GM18517 (cell line): ENCODE results near the gene IWS1.
"Not testable (repeated sequence)": the region's sequence is repeated elsewhere in the genome, so short reads cannot be mapped to it uniquely, and the experiment has no call there.

Experiments
- ATAC-seq: cut with Tn5 transposase; IDR thresholded peaks from one replicate; pipeline ENCODE4 v1.9.1; 2021; ENCODE audit warnings: mild to moderate bottlenecking, moderate library complexity; ENCODE audit not compliant: unreplicated experiment

Gene IWS1

DNA sequence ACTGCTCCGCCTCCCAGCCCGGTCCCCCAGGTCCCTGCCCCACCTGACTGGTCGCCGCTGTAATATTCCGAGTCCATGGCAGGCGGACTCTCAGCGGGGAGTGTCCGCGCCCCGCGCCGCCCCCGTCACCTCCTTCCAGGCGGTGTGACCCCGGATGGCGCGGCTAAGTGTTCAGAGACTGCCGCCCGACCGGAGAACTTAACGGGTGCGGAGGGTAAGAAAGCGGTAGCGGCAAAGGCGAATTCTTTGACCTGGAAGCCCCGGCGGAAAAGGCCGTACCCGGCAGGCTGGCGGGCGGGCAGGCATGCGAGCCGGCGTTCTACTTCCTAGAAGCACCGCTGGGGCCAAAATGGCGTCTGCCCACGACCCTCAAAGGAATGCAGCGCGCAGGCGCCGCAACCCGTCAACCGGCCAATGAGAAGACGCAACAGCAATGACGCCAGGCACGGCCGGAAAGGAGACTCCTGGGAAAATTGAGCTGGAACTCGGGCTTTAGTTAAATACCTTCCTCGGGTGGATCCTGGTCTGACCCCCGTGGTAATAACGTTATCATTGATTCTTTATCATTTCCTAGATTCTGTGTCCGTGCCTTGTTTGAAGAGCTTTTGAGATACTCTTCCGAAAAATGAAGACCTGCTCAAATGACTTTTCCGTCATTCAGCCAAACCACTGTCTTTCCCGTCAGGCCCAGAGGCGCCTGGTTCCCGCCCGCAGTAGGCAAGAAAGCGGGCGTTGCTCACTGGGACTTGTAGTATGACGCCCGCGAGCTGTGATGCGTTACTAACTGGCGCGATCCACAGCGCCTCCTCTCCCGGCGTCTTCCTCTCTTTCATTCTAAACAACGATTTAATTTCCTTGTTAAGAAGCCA is at the start of gene IWS1:
IWS1 (minus strand) TSS at position 358 of the 869 bp plus-strand sequence; CDS start at position 77, 281 bp downstream.
- ATAC-seq: peak; percentile 91

DNA sequence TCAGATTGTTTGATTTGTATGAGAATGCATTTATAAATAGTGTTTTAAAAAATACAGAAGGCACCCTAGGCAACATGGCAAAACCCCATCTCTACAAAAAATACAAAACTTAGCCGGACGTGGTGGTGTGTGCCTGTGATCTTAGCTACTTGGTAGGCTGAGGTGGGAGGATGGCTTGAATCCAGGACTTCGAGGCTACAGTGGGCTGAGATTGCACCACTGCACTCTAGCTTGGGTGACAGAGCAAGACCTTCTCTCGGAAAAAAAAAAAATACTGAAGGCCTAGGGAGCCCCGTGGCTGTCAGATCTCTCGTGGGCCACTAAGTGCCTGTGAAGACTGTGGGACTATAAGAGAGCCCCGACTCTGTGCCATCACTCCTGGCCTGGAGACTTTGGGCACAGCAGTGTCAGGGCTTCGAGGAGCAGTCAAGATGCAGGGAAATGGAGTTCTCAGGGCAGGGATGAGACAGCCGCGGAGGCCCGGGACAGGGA is 49.7 kb upstream of the IWS1 start:
- ATAC-seq: no peak

DNA sequence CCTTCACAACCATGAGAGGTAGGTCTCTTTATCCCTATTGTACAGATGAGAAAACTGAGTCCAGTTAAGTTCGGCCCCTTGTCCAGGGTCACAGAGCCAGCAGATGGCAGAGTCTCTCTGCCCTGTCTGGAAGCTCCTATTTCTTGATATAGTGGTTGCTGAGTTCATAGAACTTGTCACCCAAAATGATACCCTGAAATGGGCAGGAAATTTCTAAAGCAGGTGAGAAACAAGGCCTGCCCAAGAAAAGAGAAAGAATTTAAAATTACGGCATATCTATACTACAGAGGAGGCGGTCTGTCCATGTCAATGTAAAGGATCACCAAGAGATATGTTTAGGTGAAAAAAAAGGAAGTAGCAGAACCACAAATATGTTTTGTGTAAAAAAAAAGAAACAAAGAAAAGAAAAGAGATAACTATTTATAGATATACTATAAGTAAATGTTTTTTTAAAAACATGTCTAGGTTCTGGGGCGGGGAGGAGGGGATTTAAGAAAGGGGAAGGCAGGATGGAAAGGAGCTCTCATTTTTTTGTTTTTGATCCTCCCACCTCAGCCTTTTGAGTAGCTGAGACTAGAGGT is 49.0 kb upstream of the IWS1 start:
- no peak for ATAC-seq

DNA sequence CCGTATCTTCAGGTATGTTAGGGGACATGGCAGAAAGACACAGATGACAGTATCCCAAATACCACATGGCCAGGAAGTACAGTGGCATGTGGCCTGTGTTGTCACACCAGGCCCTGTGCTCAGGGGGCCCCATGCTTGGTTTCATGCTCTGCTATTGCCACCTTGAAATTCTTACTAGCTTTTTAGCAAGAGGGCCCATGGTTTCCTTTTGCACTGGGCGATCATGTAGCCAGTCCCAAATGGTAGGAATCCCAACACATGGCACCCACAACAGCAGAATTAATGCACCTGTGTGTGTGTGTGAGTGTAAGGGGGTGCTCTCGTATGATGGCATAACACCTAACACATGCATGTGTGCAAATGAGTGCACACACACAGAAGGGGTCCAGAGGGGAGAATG is 48.4 kb upstream of the IWS1 start:
- no peak for ATAC-seq

DNA sequence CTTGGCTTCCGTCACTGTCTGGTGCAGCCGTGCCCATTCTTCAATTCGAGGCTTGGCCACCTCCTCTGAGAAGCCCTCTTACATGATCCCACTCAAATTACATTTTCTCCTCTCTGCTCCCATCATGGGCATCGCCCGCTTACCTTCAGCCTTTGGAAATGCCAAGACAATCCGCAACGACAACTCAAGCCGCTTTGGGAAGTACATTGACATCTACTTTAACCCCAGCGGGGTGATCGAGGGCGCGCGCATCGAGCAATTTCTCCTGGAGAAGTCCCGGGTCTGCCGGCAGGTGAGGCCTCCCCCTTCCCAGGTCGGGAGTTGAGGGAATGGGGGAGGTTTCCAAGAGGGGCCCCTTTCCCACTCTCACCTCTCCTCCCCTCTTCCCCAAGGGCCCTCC is 47.5 kb upstream of the IWS1 start:
- ATAC-seq: no peak

DNA sequence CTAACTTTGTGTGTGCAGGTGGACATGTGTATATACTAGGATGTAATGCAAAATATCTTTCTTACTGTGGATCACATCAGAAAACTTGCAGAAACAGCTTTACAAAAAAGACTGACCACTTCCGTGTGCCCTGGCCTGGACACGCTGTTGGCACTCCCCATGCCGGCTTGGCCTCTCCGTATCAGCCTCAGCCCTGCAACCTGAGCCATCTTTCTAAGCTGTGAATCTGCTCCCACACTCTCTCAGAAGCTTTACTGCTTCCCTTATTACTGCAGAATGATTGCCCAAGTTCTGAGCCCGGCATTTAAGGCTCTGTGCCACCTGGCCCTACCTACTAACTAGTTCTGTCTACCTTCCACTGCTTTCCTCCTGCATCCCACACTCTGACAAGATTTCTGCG is 47.0 kb upstream of the IWS1 start:
- no peak for ATAC-seq

DNA sequence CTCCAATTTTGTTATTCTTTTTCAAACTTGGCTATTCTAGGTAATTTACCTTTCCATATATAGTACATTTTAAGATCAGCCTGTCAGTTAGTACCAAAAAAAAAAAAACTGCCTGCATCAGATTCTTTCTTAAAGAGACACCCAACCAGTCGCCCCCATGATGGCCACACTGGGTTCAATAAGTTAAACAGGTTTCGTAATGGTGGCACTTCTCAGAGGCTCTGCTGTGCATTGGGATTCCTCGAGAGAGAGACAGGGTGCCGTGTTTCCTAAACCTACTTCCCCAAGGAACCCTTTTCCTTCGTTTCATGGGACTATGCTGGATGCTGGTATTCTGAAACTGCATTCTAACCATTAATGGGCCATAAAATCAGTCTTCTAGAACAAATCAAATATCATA is 46.6 kb upstream of the IWS1 start:
- no peak for ATAC-seq

DNA sequence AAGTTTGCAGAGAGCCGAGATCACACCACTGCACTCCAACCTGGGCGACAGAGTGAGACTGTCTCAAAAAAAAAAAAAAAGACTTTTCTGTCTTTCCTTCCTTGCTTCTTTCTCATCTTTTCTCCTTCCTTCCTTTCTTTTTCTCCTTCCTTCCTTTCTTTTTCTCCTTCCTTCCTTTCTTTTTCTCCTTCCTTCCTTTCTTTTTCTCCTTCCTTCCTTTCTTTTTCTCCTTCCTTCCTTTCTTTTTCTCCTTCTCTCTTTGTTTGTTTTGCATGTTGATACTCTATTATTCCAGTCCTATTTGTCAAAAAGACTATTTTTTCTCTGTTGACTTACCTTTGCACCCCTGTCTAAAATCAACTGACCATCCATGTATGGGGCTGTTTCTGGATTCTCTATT is 46.1 kb upstream of the IWS1 start:
- not testable (repeated sequence) for ATAC-seq

DNA sequence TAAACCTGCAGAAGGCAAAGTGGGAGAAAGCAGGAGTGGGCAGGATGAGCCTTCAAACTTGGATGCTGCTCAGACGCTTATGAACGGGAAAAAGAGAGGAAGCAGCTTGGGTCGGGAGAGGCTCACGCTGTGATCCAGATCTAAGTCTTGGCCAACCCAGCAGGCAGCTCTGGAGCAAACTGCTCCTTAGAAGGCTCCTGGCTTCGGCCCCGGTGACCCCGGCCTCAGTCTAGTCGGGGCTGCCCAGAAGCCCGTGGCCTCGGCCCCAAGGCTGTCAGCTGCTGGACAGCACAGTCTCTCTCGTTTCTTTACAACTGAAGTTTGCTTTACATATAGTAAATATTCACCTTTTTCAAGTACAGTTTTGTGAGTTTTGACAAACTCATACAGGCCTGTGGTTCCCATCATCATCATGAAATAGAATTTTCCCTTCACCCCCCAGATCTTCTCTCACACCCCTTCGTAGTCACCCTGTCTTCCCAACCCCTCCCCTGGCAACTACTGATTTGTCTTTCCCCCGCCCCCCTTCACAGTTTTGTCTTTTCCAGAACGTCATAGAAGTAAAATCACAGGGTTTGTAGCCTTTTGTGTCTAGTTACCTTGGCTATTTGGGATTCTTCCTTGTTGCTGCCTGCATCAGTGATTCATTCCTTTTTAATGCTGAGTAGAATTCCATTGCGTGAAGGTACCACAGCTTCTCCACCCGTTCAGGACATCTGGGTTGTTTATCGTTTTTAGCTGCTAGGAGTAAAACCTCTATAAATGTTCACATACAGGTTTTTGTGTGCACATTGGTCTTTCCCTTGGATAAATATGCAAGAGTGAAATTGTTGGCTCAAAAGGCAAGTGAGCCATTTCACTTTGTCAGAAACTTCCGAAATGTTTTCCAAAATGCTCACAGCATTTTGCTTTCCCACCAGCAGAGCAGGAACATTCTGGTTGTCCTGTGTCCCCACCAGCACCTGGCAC is 44.3 kb upstream of the IWS1 start:
- no peak for ATAC-seq

DNA sequence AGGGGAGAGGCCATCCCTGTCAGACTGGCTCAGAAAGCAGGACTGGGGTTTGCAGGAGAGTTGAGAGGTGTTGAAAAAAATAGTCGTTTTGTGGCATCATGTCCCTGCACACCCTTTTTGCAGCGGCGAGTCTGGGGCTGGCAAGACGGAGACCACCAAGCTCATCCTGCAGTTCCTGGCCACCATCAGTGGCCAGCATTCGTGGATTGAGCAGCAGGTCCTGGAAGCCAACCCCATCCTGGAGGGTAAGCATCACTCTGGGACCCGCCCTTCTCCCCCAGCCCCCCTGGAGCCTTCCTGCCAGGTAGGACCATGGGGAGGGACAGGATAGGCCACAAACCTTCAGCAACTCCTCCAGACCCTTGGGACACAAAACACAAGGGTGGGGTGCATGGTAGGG is 43.4 kb upstream of the IWS1 start:
- ATAC-seq: no peak

DNA sequence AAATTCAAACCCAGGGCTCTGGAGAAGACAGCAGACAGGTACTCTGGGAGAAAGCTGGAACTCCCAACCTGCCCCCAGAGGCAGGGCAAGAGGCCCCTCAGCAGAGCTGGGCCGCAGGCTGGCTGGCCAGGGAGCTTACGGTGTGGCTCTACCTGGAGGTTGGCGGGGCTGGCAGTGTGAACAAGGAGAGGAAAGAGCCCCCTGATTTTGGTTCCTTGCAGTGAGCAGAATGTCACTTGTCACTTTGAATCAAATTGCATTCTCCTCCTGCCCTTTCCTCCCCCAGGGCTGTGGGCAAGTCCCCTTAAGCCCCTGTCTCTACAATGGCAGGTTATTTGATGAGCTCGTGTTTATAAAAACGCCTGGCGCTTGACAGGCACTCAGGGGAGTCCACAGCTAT is 41.8 kb upstream of the IWS1 start:
- ATAC-seq: no peak

DNA sequence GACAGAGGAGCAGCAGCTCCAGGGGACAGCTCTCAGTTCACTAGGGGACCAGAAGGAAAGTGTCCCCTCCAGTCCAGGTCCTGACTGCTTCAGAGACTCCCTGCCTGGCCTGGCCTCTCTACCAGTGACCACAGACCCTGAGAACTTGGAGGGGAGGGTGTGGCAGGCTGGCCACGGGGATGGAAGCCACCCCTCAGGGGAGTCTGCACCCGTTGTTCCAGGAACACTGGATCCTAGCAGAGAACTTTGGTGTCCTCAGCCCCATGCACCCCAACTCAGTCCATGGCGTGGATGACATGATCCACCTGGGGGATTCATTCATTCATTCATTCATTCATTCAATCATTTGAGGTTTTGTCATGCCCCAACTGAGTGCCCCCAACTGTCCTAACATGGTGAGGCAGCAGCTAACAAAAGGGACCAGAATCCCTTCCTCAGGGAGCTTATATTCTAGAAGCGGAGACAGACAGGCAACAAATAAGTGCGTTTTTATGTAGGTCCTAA is 41.1 kb upstream of the IWS1 start:
- ATAC-seq: no peak

DNA sequence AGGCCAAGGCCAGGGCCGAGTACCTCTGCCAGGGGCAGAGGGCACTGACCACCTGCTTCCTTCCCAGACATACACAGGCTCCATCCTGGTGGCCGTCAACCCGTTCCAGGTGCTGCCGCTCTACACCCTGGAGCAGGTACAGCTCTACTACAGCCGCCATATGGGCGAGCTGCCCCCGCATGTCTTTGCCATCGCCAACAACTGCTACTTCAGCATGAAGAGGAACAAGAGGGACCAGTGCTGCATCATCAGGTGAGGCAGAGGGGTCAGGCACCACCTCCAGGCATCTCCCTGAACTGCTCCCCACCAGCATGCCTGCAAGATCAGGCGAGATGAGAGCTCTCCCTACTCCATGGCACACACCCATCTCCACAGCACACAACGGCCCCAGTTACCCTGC is 40.3 kb upstream of the IWS1 start:
- no peak for ATAC-seq

DNA sequence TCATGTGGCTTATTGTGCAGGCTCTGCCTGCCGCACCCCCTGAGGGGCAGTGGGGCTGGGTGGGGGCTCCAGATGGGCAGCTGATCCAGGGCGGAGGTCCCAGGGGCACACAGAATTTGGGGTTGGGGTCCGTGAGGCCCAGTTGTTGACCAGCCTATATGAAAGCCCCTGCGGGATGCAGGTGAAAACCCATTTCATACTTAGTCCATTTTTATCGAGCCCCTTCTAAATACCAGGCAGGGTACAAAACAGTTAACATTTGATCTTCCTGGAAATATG is 39.8 kb upstream of the IWS1 start:
- ATAC-seq: no peak

DNA sequence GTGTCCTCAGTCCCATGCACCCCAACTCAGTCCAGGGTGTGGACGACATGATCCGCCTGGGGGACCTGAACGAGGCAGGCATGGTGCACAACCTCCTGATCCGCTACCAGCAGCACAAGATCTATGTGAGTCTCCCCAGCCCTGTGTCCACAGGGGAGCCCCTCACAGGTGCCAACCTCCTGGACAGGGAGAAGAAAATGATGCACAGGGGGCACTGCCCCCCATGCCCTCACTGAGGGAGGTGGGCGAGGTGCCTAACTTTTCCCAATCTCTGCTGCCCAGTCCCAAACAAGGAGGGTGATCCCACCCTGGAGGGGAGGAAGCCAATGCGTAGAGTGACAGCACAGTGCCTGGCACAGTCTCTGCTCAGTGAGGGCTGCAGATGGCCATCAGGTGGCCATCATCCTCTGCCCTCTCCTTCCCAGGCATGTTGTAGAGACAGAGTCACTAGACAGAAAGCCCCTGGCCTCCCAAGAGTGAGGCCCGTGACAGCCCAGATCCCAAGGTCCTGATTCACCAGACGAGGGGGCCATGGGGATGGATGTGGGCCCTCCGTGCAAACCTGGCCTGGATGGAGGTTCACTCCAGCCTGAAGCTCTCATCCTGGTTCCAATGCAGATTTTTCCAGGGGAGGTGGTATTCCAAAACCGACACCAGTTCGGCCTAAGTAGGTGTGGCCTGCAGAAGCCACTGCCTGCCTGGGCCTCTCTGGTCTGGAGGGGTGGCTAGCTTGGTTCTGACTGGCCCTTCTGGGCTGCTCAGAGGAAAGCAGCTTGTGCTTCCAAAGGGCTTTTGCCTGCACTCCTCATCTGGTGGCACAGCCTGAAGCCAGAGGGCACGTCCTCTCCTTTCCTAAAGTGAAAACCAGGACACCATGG is 39.2 kb upstream of the IWS1 start:
- ATAC-seq: no peak

DNA sequence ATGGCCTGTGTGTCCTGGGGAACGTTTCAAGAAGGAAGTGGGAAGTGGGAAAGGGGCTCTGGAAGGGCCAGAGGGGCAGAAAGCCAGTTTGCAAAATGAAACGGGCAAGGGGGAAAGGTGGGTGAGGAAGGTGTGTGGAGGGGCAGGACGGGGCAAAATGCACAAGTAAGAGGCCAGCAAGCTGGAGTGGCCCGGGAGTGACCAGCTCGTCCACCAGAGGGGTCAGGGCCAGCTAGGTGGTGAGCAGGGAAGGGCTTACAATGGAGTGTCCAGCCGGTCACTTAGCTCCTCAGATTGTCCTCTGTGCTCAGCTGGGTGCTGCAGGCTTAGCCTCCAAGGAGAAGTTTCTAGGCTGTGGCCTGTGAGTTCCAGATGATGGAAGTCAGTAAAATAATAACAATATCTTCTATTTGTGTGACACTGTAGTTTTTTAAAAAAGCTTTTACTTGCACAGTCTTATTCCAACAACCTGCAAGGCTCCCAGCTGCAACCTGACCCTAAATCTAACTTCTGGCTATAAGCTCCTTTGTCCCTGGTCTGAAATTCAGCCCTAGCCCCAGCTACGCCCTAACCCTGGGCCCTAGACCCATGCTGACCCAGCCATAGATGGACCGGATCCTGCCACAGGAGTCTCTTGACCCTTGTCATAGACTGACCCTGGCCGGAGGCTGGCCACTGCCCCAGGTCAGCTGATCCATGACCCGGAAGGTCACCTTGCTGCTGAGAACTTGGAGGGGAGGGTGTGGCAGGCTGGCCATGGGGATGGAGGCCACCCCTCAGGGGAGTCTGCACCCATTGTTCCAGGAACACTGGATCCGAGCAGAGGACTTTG is 38.4 kb upstream of the IWS1 start:
- no peak for ATAC-seq

DNA sequence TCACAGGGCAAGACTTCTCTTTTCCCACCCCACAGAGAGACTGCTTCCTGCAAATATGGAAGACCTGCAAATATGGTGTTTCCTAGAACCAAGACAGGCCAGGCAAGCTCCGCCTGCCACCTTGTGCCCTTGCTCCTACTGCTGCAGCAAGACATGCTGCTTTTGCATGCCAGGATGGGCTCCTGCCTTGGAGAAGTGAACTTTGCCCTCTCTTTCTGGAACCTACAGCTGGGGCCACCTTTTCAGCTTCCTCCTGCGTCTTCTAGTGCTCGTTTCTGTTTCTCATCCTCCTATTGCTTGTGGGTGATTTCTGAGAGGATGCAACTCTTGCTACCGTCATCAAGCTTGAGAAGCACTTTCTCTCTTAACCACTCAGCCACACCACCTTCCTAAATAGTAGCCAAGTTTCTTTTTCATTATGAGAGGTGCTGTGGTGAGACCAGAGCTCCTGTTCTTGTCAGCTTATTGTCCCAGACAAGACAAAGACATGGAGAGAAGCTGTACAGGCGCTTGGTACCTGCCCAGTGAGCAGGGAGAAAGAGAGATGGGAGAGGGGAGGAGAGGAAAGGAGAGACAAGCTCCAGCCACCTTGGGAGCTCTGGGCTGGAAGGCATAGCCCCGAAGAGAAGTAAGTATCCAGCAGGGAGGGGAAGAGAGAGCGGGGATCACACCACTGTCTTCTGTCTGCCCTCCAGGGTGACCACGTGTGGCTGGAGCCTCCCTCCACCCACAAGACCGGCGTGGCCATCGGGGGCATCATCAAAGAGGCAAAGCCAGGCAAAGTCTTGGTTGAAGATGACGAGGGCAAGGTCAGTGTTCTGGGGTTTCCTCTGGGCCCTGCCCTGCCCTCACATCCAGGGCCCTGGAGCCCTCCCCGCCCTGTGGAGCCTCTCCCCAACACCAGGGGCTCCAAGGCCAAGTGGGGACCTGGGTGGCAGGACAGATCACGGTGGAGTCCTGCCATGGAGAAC is 37.5 kb upstream of the IWS1 start:
- ATAC-seq: peak; percentile 100

DNA sequence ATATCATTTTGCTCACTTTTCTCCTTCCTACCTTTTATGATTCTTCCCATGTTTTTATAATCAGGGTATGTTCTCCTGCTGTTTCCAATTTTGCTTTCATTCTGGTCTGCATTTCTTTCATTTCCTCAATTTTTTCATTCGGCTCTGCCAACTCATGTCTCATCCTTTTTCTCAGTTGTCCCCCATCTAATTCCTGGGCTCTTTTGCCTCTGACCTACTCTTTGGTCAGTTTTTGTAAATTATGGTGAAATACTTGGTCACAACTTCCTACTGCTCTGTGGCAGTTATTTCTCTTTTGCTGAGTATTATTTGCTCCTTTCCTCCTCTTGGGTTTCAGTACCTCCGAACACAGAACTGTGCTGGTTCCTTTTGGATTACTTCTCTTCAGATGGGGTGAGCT is 36.6 kb upstream of the IWS1 start:
- ATAC-seq: no peak
